ENCODE results near the gene CD55.
A peak's percentile ranks its signal among the peaks of the same experiment; 100 is the strongest.

Gene CD55

GRCh38 chr1:207328004-207328403 is 6.5 kb downstream of the CD55 start:
- DNase-seq, result no peak

- DNase-seq, result no peak
Observed at GRCh38 chr1:207328908-207329440, 7.5 kb downstream of the CD55 start.

GRCh38 chr1:207329469-207329868 is 8.0 kb downstream of the CD55 start:
- no peak for DNase-seq

- no peak for DNase-seq
Observed at GRCh38 chr1:207330011-207330710, 8.7 kb downstream of the CD55 start.

GRCh38 chr1:207331354-207332313 is 10.2 kb downstream of the CD55 start:
- no peak for DNase-seq

GRCh38 chr1:207333009-207333600 is 11.6 kb downstream of the CD55 start:
- no peak for DNase-seq

- no peak for DNase-seq
Observed at GRCh38 chr1:207333620-207334019, 12.1 kb downstream of the CD55 start.

- no peak for DNase-seq
Observed at GRCh38 chr1:207334337-207334736, 12.9 kb downstream of the CD55 start.

GRCh38 chr1:207335138-207335537 is 13.7 kb downstream of the CD55 start:
- no peak for DNase-seq

- DNase-seq, result no peak
Observed at GRCh38 chr1:207335695-207336363, 14.4 kb downstream of the CD55 start.

GRCh38 chr1:207336559-207337467 is 15.3 kb downstream of the CD55 start:
- no peak for DNase-seq

- DNase-seq, result no peak
Observed at GRCh38 chr1:207342332-207342731, 20.9 kb downstream of the CD55 start.

- DNase-seq, result no peak
Observed at GRCh38 chr1:207343675-207344074, 22.2 kb downstream of the CD55 start.

- no peak for DNase-seq
Observed at GRCh38 chr1:207344221-207344620, 22.7 kb downstream of the CD55 start.

- DNase-seq, result peak in 1 of 58 donors; percentile 3
Observed at GRCh38 chr1:207345644-207346477, 24.4 kb downstream of the CD55 start.

GRCh38 chr1:207346513-207346912 is 25.0 kb downstream of the CD55 start:
- DNase-seq, result no peak

GRCh38 chr1:207349979-207350378 is 28.5 kb downstream of the CD55 start:
- DNase-seq, result no peak

- no peak for DNase-seq
Observed at GRCh38 chr1:207352554-207352953, 31.1 kb downstream of the CD55 start.

- peak in 1 of 58 donors; percentile 4 for DNase-seq
Observed at GRCh38 chr1:207355060-207355459, 33.6 kb downstream of the CD55 start.

Data from anterior cingulate cortex (tissue), 58 donors.